Central memory CD4-positive, alpha-beta T cell (primary cell): ENCODE data around the gene KREMEN2.
"Not testable (repeated sequence)": the region's sequence is repeated elsewhere in the genome, so short reads cannot be mapped to it uniquely, and the experiment has no call there.

ENCODE experiments used
- DNase-seq: peaks from one replicate; pipeline ENCODE4 v3.0.0; 2022

The KREMEN2 gene

GRCh38 chr16:2942045-2942444 is 22.0 kb upstream of the KREMEN2 start:
- DNase-seq, result no peak

- DNase-seq, result not testable (repeated sequence)
Measured at GRCh38 chr16:2943716-2944115, 20.4 kb upstream of the KREMEN2 start.

DNA sequence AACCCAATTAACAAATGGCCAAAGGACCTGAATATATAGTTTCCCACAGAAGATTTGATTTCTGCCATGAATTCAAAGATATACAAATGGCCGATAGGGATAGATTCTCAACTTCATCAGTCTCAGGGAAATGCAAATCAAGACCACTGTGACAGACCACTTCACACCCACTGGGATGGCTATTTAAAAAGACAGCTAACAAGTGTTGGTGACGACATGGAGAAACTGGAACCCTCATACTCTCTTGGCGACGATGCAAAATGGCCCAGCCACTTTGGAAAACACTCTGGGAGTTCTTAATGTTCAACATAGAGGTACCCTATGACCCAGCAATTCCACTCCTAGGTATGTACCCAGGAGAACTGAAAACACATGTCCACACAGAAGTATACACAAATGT is 17.4 kb upstream of the KREMEN2 start:
- DNase-seq, result no peak

DNA sequence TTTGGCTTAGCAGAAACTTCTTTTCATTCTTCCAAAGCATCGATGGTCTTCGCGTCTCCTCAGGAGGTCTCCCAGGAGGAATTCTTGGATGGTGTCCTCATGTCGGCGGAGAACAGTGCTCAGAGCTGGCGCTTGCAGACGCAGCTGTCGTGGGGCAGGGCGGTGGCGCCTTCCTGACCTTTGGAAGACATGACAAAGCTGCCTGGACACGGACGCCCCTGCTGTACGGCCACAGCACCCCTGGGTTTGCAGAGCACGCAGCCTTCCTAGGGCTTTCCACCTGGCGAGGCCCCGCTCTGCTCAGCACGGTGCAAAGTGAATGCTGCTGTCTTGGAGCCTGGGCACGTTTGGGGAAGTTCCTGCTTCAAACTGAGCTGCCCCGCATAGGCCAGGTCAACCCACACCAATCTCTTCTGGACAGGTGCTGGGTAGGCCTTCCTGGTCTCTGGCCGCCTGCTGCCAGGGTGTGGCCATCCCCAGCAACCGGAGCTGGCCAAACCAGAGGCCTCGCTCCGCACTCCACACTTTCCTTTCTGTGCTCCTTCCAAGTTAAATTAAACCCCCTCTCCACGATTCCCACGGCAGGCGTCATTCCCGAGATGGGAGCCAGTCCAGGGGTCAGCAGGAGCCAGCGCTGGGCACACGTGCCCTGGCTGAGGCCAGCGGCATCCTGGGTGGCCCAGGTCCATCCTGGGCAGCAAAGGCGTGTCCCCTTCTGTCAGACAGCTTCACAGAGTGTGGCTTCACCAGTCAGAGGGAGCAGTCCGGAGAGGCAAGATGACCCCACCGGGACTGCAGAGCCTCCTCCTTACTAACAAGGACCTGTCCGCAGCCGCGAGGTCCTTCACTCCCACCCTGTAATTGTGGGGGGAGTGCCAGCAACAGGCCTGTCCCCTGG is 15.0 kb upstream of the KREMEN2 start:
- DNase-seq, result no peak

- DNase-seq, result no peak
Measured at GRCh38 chr16:2949705-2950352, 14.2 kb upstream of the KREMEN2 start.

GRCh38 chr16:2950353-2950724 is 13.7 kb upstream of the KREMEN2 start:
- DNase-seq, result no peak

DNA sequence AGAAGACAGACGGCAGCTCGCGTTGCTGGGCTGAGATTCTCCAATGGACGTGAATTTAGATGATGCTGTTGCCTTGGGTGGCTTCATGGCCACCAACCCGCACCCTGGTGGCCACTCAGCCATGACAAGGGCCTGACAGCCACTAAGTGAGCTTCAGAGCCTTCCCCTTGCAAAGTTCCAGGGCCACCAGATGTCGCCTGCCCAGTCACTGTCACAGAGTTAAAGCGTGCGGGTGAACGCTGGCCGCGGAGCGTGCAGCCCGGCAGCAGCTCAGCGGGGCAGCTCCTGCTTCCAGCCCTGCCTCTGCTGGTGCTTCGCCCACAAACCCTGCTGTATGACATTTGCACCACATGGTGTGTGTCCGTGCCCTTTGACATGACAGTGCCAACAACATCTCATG is 13.3 kb upstream of the KREMEN2 start:
- DNase-seq, result no peak

- no peak for DNase-seq
Measured at GRCh38 chr16:2952679-2953078, 11.4 kb upstream of the KREMEN2 start.

GRCh38 chr16:2953706-2954627 is 10.1 kb upstream of the KREMEN2 start:
- DNase-seq, result no peak

GRCh38 chr16:2954656-2955381 is 9.3 kb upstream of the KREMEN2 start:
- no peak for DNase-seq

GRCh38 chr16:2955438-2955778 is 8.7 kb upstream of the KREMEN2 start:
- no peak for DNase-seq

GRCh38 chr16:2955779-2956578 is 8.1 kb upstream of the KREMEN2 start:
- no peak for DNase-seq

DNA sequence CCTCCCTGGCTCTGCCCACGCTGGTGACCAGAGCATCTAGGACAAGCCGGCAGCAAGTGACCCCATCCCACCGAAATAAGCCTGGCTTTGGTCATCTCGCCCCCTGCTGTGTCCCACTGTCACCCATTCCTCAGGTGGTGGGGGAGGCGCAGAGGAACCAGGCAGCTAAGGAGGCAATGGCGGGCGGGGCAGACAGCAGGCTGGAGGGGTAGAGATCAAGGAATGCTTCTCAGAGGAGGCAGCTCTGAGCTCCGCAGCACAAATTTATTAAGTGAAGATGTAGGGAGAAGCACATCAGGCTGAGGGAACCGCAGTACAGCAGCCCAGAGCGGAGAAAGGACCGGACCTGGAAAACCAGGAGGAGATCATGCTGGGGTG is 7.5 kb upstream of the KREMEN2 start:
- DNase-seq, result no peak

- DNase-seq, result no peak
Measured at GRCh38 chr16:2959206-2959605, 4.9 kb upstream of the KREMEN2 start.

DNA sequence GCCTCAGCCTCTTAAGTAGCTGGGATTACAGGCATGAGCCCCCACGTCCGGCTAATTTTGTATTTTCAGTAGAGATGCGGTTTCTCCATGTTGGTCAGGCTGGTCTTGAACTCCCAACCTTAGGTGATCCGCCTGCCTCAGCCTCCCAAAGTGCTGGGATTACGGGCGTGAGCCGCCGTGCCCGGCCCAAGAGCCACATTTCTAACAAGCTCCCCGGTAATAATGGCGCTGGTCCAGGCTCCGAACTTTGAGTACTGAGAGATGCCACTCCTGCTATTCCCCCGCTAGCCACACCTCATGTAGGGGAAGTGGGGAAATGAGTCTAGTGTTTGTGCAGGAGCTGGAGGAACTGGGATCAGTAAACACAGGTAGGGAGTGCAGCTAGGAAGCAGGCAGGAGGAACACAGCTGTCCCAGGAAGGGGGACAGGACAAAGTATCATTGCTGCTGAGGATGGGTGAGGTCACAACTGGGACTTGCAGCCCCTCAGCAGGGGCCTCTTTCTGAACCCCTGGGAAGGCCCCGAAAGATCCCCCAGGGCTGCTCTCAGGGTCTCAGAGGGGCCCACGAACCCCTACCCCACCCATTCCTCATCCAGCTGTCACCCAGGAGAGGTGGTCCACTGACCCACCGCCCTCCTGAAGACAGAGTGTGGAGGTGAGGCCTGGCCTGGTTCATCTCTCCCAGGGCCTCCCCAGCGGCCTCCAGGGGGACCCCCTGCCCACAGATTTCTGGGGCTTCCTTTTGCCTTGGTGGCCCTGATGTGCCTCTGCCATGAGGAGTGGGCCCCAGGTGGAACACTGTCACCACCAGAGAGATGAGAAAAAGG is 3.7 kb upstream of the KREMEN2 start:
- no peak for DNase-seq

DNA sequence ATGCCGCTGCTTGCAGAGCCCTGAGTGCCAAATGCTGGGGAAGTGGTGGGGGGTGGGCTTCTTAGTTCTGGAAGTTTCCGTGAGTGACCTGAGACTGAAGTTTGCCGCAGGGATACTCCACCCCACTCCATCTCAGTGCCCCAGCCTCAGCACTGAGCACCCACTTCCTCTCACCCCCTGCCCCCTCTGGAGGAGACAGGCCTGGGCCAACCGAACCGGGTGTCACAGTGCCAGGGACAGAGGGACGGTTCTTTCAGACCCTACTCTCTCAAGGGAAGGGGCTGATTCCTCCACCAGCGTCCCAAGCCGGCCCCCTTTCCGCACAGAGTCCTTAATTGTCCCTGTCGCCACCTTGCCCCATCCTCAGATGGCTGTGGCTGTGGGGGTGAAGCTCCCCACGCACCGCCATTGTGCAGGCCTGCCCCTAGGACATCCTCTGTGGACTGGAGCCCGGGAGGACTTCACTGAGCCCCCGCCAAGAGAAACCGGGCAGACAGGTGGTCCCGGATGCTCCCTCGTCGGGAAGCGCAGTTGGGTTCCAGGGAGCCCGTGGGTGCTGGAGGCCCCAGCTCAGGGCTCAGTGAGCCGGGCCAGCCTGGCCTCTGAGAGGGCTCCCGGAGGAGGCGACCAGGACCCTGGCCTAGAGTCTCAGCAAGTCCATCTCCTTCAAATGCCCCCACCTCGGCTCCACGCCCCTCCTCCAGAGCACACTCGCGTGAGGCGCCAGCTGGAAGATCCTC is 1.6 kb upstream of the KREMEN2 start:
- DNase-seq, result no peak

- no peak for DNase-seq
Measured at GRCh38 chr16:2963074-2963722, 877 bp upstream of the KREMEN2 start.

DNA sequence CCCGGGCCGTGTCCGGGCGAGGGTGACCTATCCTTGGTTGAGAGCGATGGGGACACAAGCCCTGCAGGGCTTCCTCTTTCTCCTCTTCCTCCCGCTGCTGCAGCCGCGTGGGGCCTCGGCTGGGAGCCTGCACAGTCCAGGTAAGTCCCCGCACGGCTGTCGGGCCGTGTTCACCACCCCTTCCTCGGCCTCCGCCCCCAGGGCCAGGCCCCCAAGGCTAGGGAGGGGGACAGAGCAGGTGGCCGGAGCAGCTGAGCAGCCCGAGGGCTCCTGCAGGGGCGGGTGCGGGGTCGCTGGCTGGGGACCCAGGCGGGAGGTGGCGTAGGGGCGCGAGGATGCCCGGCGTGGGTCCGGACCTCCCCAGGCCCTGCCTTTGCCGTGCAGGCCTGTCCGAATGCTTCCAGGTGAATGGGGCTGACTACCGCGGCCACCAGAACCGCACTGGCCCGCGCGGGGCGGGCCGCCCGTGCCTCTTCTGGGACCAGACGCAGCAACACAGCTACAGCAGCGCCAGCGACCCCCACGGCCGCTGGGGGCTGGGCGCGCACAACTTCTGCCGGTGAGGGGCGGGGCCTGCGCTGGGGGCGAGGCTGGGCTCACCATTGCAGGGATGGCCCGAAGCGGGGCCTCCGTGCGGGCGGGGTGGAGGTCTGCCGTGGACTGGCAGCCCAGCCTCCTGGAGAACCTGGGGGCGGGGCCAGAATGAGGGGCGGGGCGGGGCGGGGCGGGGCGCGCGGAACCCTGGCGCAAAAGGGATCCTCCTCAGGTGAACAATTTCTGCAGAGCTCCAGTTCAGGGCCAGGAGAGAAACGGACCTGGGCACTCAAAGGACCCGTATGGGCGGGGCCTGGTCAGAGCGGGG is 631 bp downstream of the KREMEN2 start:
- peak; percentile 36 for DNase-seq
